Left lung (tissue), 10 donors: ENCODE data around the gene PANX1. TPM values are rescaled to one million over a fixed set of nuclear protein-coding genes. Genes with fewer than 3 reads are reported as not detected.

Source experiments
- ATAC-seq: fragments of 200-7000 bp; cut with Tn5 transposase; one replicate; pipeline ENCODE4 v1.9.1; 2020; ENCODE audit warnings: moderate library complexity
- DNase-seq, 4 donors: peaks; one replicate each; pipeline ENCODE4 v3.0.0-alpha.2; 2013 to 2020
- H3K27ac ChIP-seq, 2 donors: fragments of 200-600 bp; sonication (generic) in 1 of 2; one replicate each; pipeline versions ENCODE4 v1.5.0 to v1.8.0; 2020 to 2021
- H3K27me3 ChIP-seq, 2 donors: fragments of 200-600 bp; sonication (generic) in 1 of 2; one replicate each; pipeline versions ENCODE4 v1.5.0 to v1.8.0; 2020 to 2021
- H3K36me3 ChIP-seq, 2 donors: fragments of 200-600 bp; sonication (generic) in 1 of 2; one replicate each; pipeline versions ENCODE4 v1.5.0 to v1.8.0; 2020 to 2021
- H3K4me1 ChIP-seq, 2 donors: fragments of 200-600 bp; one replicate each; pipeline ENCODE4 v1.8.0; 2021
- H3K4me3 ChIP-seq, 2 donors: fragments of 200-600 bp; sonication (generic) in 1 of 2; one replicate each; pipeline versions ENCODE4 v1.5.0 to v1.8.0; 2020 to 2021; ENCODE audit warnings: mild to moderate bottlenecking in 1 of 2
- H3K9me3 ChIP-seq, 2 donors: fragments of 200-600 bp; sonication (generic) in 1 of 2; one replicate each; pipeline versions ENCODE4 v1.5.0 to v1.8.0; 2020 to 2021
- CTCF ChIP-seq, 2 donors: fragments of 200-600 bp; sonication (generic) in 1 of 2; IDR thresholded peaks; one replicate each; pipeline versions ENCODE4 v1.5.0 to v1.8.0; 2021; ENCODE audit warnings: antibody characterized with exemption in 2 of 2
- intact Hi-C, 2 donors: fragments of 100-400 bp; cut with DNase I; formaldehyde crosslinking; loops; one replicate each; pipeline versions ENCODE4 v1.11.2 to v1.14.2; 2022
- polyA plus RNA-seq, 6 donors: library from polyadenylated mRNA; unstranded; fragments of 120-200 nt; gene quantifications; one replicate each; pipeline ENCODE4 v1.2.1, GENCODE V29; 2013; ENCODE audit not compliant: insufficient read length in 6 of 6
- total RNA-seq, 2 donors: library from RNA; stranded (reverse); fragmentation: NEBNext Ultra II Directional; extraction: Animal tissue kit (Norgen Biotek cat#: 25700); gene quantifications; one replicate each; pipeline ENCODE4 v1.2.1, GENCODE V29; 2021
- donor health status: DM: no; HTN: yes; CAD: no.
- donor health status: DM: no; HTN: no; CAD: no.

PANX1 gene
- total and polyA plus RNA-seq, 8 donors = 21.1 to 36.8 (median 27.3) TPM

GRCh38 chr11:94181526-94181925 lies 52.9 kb downstream of the PANX1 start:
- Histone ChIP-seq H3K36me3 (peaks cover 0 to 35% of the 10 kb centered on the region in 2 donors), H3K4me3 (no peak overlapping the region), H3K4me1 (peaks cover 4 to 7% of the 10 kb centered on the region in 2 donors), H3K27ac (no peak overlapping the region), H3K27me3 (no peaks in the 10 kb centered on the region), H3K9me3 (no peaks in the 10 kb centered on the region)
- DNase-seq = no peak
- no peak for ATAC-seq
- intact Hi-C loops = no loop called here
- no peak for TF ChIP-seq CTCF (IDR thresholded peaks at IDR 0.05)

GRCh38 chr11:94181943-94182342 lies 53.3 kb downstream of the PANX1 start:
- ATAC-seq = no peak
- H3K36me3 ChIP-seq = peaks cover 0 to 35% of the 10 kb centered on the region in 2 donors
- H3K27me3 ChIP-seq = no peaks in the 10 kb centered on the region
- H3K4me1 ChIP-seq = peaks cover 4 to 7% of the 10 kb centered on the region in 2 donors
- H3K9me3 ChIP-seq = no peaks in the 10 kb centered on the region
- no peak for TF ChIP-seq CTCF (IDR thresholded peaks at IDR 0.05)
- H3K4me3 ChIP-seq = no peak overlapping the region
- intact Hi-C loops = no loop called here
- H3K27ac ChIP-seq = no peak overlapping the region
- no peak for DNase-seq

GRCh38 chr11:94183251-94183885 lies 54.7 kb downstream of the PANX1 start:
- H3K27me3 ChIP-seq = no peaks in the 10 kb centered on the region
- intact Hi-C loops = no loop called here
- H3K27ac ChIP-seq = peak overlapping the region in 1 of 2 donors; percentile 16
- TF ChIP-seq CTCF (IDR thresholded peaks at IDR 0.05) = no peak
- H3K9me3 ChIP-seq = no peaks in the 10 kb centered on the region
- no peak for DNase-seq
- no peak overlapping the region for H3K4me3 ChIP-seq
- H3K36me3 ChIP-seq = peaks cover 0 to 33% of the 10 kb centered on the region in 2 donors
- peak; percentile 27 for ATAC-seq
- H3K4me1 ChIP-seq = peaks cover 4 to 7% of the 10 kb centered on the region in 2 donors

GRCh38 chr11:94183886-94184264 lies 55.2 kb downstream of the PANX1 start:
- Histone ChIP-seq H3K4me1 (peaks cover 4 to 7% of the 10 kb centered on the region in 2 donors), H3K9me3 (no peaks in the 10 kb centered on the region), H3K4me3 (no peak overlapping the region), H3K36me3 (peaks cover 0 to 28% of the 10 kb centered on the region in 2 donors), H3K27ac (peak overlapping the region; percentile 16 to 58), H3K27me3 (no peaks in the 10 kb centered on the region)
- intact Hi-C loops = no loop called here
- DNase-seq (peak in 3 of 4 donors; percentile 47 to 80 (median 71)), ATAC-seq (peak; percentile 97)
- TF ChIP-seq CTCF (IDR thresholded peaks at IDR 0.05) = peak; percentile 69 to 74

- Histone ChIP-seq H3K36me3 (peaks cover 0 to 24% of the 10 kb centered on the region in 2 donors), H3K4me1 (peaks cover 4 to 7% of the 10 kb centered on the region in 2 donors), H3K4me3 (no peak overlapping the region), H3K27me3 (no peaks in the 10 kb centered on the region), H3K27ac (peak overlapping the region in 1 of 2 donors; percentile 58), H3K9me3 (no peaks in the 10 kb centered on the region)
- intact Hi-C loops = no loop called here
- no peak for TF ChIP-seq CTCF (IDR thresholded peaks at IDR 0.05)
- no peak for DNase-seq
- ATAC-seq = peak; percentile 69
These were observed 55.7 kb downstream of the PANX1 start for GRCh38 chr11:94184362-94184761.
